ENCODE measurements around the gene SLC4A2.

The SLC4A2 gene

GRCh38 chr7:151122276-151122675, 62.9 kb downstream of the SLC4A2 start:
- no peak overlapping the region for H3K4ac ChIP-seq (ENCODE audit: low read length)
- H2BK15ac ChIP-seq (ENCODE audit: low read length) = no peak overlapping the region
- H3K4me1 ChIP-seq (ENCODE audit: control insufficient read depth in 2 of 2, insufficient read depth in 1 of 2, low read depth in 1 of 2, low read length in 2 of 2) = peaks cover 0 to 18% of the 10 kb centered on the region in 2 donors
- peaks cover 39 to 63% of the 10 kb centered on the region in 2 donors for H3K36me3 ChIP-seq (replicated peaks in 1 of 2; ENCODE audit: control insufficient read depth in 2 of 2, insufficient read depth in 2 of 2, low read length in 2 of 2)
- WGBS, 2 donors (ENCODE audit: extremely low coverage in 2 of 2, insufficient read length in 2 of 2, insufficient replicate concordance in 1 of 2) = no CpG with 5 or more reads among the region's 24 CpGs
- H3K18ac ChIP-seq (ENCODE audit: low read length) = no peak overlapping the region
- no peak overlapping the region for H2BK12ac ChIP-seq (ENCODE audit: low read length)
- H3K79me1 ChIP-seq (ENCODE audit: low read depth, low read length) = peaks cover 31% of the 10 kb centered on the region
- no peak for DNase-seq (ENCODE audit: low spot score)
- no peak overlapping the region for H3K4me2 ChIP-seq (ENCODE audit: insufficient read depth, low read length, poor library complexity, severe bottlenecking)
- H2BK120ac ChIP-seq (ENCODE audit: low read depth, low read length) = no peak overlapping the region
- H3K9me3 ChIP-seq (replicated peaks in 1 of 2; ENCODE audit: control insufficient read depth in 2 of 2, insufficient read depth in 1 of 2, low read depth in 1 of 2, low read length in 2 of 2) = peaks cover 0 to 1% of the 10 kb centered on the region in 2 donors
- H2AFZ ChIP-seq (ENCODE audit: low read length) = no peak overlapping the region
- H4K91ac ChIP-seq (ENCODE audit: low read depth, low read length, poor library complexity) = no peak overlapping the region
- no peak overlapping the region for H3K27ac ChIP-seq (replicated peaks; ENCODE audit: low read length)
- no peak overlapping the region for H2BK5ac ChIP-seq (ENCODE audit: low read length)
- H3K4me3 ChIP-seq (ENCODE audit: low read length in 2 of 2) = no peak overlapping the region
- peak overlapping the region; percentile 55 for H3K23ac ChIP-seq (ENCODE audit: low read depth, low read length, poor library complexity)
- no peak overlapping the region for H3K14ac ChIP-seq (ENCODE audit: low read length)
- H3K27me3 ChIP-seq (ENCODE audit: control insufficient read depth in 3 of 3, insufficient read depth in 3 of 3, low read depth in 1 of 3, low read length in 3 of 3) = peaks cover 0 to 1% (median 0%) of the 10 kb centered on the region in 3 experiments
- no peak overlapping the region for H2AK5ac ChIP-seq (ENCODE audit: low read depth, low read length)
- H4K8ac ChIP-seq (ENCODE audit: low read depth, low read length) = no peak overlapping the region
- no peak overlapping the region for H3K9ac ChIP-seq (ENCODE audit: low read depth, low read length, poor library complexity)

- Histone ChIP-seq H2AK5ac (ENCODE audit: low read depth, low read length) (peak overlapping the region; percentile 88), H3K4me1 (ENCODE audit: control insufficient read depth in 2 of 2, insufficient read depth in 1 of 2, low read depth in 1 of 2, low read length in 2 of 2) (peaks cover 0 to 18% of the 10 kb centered on the region in 2 donors), H3K9me3 (replicated peaks in 1 of 2; ENCODE audit: control insufficient read depth in 2 of 2, insufficient read depth in 1 of 2, low read depth in 1 of 2, low read length in 2 of 2) (peaks cover 0 to 1% of the 10 kb centered on the region in 2 donors), H3K79me1 (ENCODE audit: low read depth, low read length) (peaks cover 30% of the 10 kb centered on the region), H3K4me2 (ENCODE audit: insufficient read depth, low read length, poor library complexity, severe bottlenecking) (no peak overlapping the region), H3K23ac (ENCODE audit: low read depth, low read length, poor library complexity) (peak overlapping the region; percentile 1), H2BK12ac (ENCODE audit: low read length) (no peak overlapping the region), H2BK120ac (ENCODE audit: low read depth, low read length) (no peak overlapping the region), H3K4ac (ENCODE audit: low read length) (no peak overlapping the region), H4K91ac (ENCODE audit: low read depth, low read length, poor library complexity) (no peak overlapping the region), H3K18ac (ENCODE audit: low read length) (no peak overlapping the region), H3K14ac (ENCODE audit: low read length) (no peak overlapping the region), H3K4me3 (ENCODE audit: low read length in 2 of 2) (no peak overlapping the region), H2AFZ (ENCODE audit: low read length) (no peak overlapping the region), H4K8ac (ENCODE audit: low read depth, low read length) (no peak overlapping the region), H3K9ac (ENCODE audit: low read depth, low read length, poor library complexity) (no peak overlapping the region), H3K27me3 (ENCODE audit: control insufficient read depth in 3 of 3, insufficient read depth in 3 of 3, low read depth in 1 of 3, low read length in 3 of 3) (peaks cover 0 to 1% (median 0%) of the 10 kb centered on the region in 3 experiments), H2BK5ac (ENCODE audit: low read length) (no peak overlapping the region), H2BK15ac (ENCODE audit: low read length) (no peak overlapping the region), H3K36me3 (replicated peaks in 1 of 2; ENCODE audit: control insufficient read depth in 2 of 2, insufficient read depth in 2 of 2, low read length in 2 of 2) (peaks cover 38 to 63% of the 10 kb centered on the region in 2 donors), H3K27ac (replicated peaks; ENCODE audit: low read length) (no peak overlapping the region)
- no peak for DNase-seq (ENCODE audit: low spot score)
- no CpG with 5 or more reads among the region's 29 CpGs for WGBS, 2 donors (ENCODE audit: extremely low coverage in 2 of 2, insufficient read length in 2 of 2, insufficient replicate concordance in 1 of 2)
These were observed 63.4 kb downstream of the SLC4A2 start for GRCh38 chr7:151122796-151123157.

- H3K27ac ChIP-seq (replicated peaks; ENCODE audit: low read length) = peak overlapping the region; percentile 51
- H2AFZ ChIP-seq (ENCODE audit: low read length) = no peak overlapping the region
- peaks cover 30% of the 10 kb centered on the region for H3K79me1 ChIP-seq (ENCODE audit: low read depth, low read length)
- H3K4me3 ChIP-seq (ENCODE audit: low read length in 2 of 2) = no peak overlapping the region
- no peak overlapping the region for H3K4ac ChIP-seq (ENCODE audit: low read length)
- peaks cover 36 to 63% of the 10 kb centered on the region in 2 donors for H3K36me3 ChIP-seq (replicated peaks in 1 of 2; ENCODE audit: control insufficient read depth in 2 of 2, insufficient read depth in 2 of 2, low read length in 2 of 2)
- WGBS, 2 donors (ENCODE audit: extremely low coverage in 2 of 2, insufficient read length in 2 of 2, insufficient replicate concordance in 1 of 2) = no CpG with 5 or more reads among the region's 50 CpGs
- peak overlapping the region; percentile 38 for H3K18ac ChIP-seq (ENCODE audit: low read length)
- peak overlapping the region; percentile 41 for H2BK12ac ChIP-seq (ENCODE audit: low read length)
- no peak overlapping the region for H2BK5ac ChIP-seq (ENCODE audit: low read length)
- no peak for DNase-seq (ENCODE audit: low spot score)
- peaks cover 0 to 1% of the 10 kb centered on the region in 2 donors for H3K9me3 ChIP-seq (replicated peaks in 1 of 2; ENCODE audit: control insufficient read depth in 2 of 2, insufficient read depth in 1 of 2, low read depth in 1 of 2, low read length in 2 of 2)
- H3K27me3 ChIP-seq (ENCODE audit: control insufficient read depth in 3 of 3, insufficient read depth in 3 of 3, low read depth in 1 of 3, low read length in 3 of 3) = peaks cover 0 to 1% (median 0%) of the 10 kb centered on the region in 3 experiments
- H4K91ac ChIP-seq (ENCODE audit: low read depth, low read length, poor library complexity) = no peak overlapping the region
- H3K14ac ChIP-seq (ENCODE audit: low read length) = no peak overlapping the region
- H2BK15ac ChIP-seq (ENCODE audit: low read length) = no peak overlapping the region
- H3K23ac ChIP-seq (ENCODE audit: low read depth, low read length, poor library complexity) = peak overlapping the region; percentile 1
- peaks cover 0 to 18% of the 10 kb centered on the region in 2 donors for H3K4me1 ChIP-seq (ENCODE audit: control insufficient read depth in 2 of 2, insufficient read depth in 1 of 2, low read depth in 1 of 2, low read length in 2 of 2)
- no peak overlapping the region for H3K9ac ChIP-seq (ENCODE audit: low read depth, low read length, poor library complexity)
- no peak overlapping the region for H3K4me2 ChIP-seq (ENCODE audit: insufficient read depth, low read length, poor library complexity, severe bottlenecking)
- no peak overlapping the region for H2BK120ac ChIP-seq (ENCODE audit: low read depth, low read length)
- no peak overlapping the region for H4K8ac ChIP-seq (ENCODE audit: low read depth, low read length)
- peak overlapping the region; percentile 88 for H2AK5ac ChIP-seq (ENCODE audit: low read depth, low read length)
These were observed 63.9 kb downstream of the SLC4A2 start for GRCh38 chr7:151123158-151123821.

- Histone ChIP-seq H3K4me2 (ENCODE audit: insufficient read depth, low read length, poor library complexity, severe bottlenecking) (no peak overlapping the region), H2BK12ac (ENCODE audit: low read length) (peak overlapping the region; percentile 41), H3K36me3 (replicated peaks in 1 of 2; ENCODE audit: control insufficient read depth in 2 of 2, insufficient read depth in 2 of 2, low read length in 2 of 2) (peaks cover 35 to 63% of the 10 kb centered on the region in 2 donors), H3K14ac (ENCODE audit: low read length) (no peak overlapping the region), H3K27me3 (ENCODE audit: control insufficient read depth in 3 of 3, insufficient read depth in 3 of 3, low read depth in 1 of 3, low read length in 3 of 3) (peaks cover 0 to 1% (median 0%) of the 10 kb centered on the region in 3 experiments), H3K4me3 (ENCODE audit: low read length in 2 of 2) (no peak overlapping the region), H3K9ac (ENCODE audit: low read depth, low read length, poor library complexity) (peak overlapping the region; percentile 45), H3K4me1 (ENCODE audit: control insufficient read depth in 2 of 2, insufficient read depth in 1 of 2, low read depth in 1 of 2, low read length in 2 of 2) (peaks cover 0 to 18% of the 10 kb centered on the region in 2 donors), H3K4ac (ENCODE audit: low read length) (no peak overlapping the region), H3K18ac (ENCODE audit: low read length) (peak overlapping the region; percentile 36), H3K23ac (ENCODE audit: low read depth, low read length, poor library complexity) (peak overlapping the region; percentile 45), H3K27ac (replicated peaks; ENCODE audit: low read length) (peak overlapping the region; percentile 51), H2AFZ (ENCODE audit: low read length) (no peak overlapping the region), H3K9me3 (replicated peaks in 1 of 2; ENCODE audit: control insufficient read depth in 2 of 2, insufficient read depth in 1 of 2, low read depth in 1 of 2, low read length in 2 of 2) (no peaks in the 10 kb centered on the region), H2AK5ac (ENCODE audit: low read depth, low read length) (peak overlapping the region; percentile 89), H4K91ac (ENCODE audit: low read depth, low read length, poor library complexity) (no peak overlapping the region), H2BK5ac (ENCODE audit: low read length) (no peak overlapping the region), H2BK15ac (ENCODE audit: low read length) (no peak overlapping the region), H4K8ac (ENCODE audit: low read depth, low read length) (peak overlapping the region; percentile 76), H2BK120ac (ENCODE audit: low read depth, low read length) (no peak overlapping the region), H3K79me1 (ENCODE audit: low read depth, low read length) (peaks cover 24% of the 10 kb centered on the region)
- DNase-seq (ENCODE audit: low spot score) = peak; percentile 87
- WGBS, 2 donors (ENCODE audit: extremely low coverage in 2 of 2, insufficient read length in 2 of 2, insufficient replicate concordance in 1 of 2) = no CpG with 5 or more reads among the region's 24 CpGs
These were observed 64.6 kb downstream of the SLC4A2 start for GRCh38 chr7:151123822-151124464.
